Hematopoietic multipotent progenitor cell treated with erythropoietin and hydrocortisone succinate and interleukin-3 and kit ligand, for 4 days (in vitro differentiated cells): Measurements from ENCODE around the gene EFR3B.
A peak's percentile ranks its signal among the peaks of the same experiment; 100 is the strongest.
"Not testable (repeated sequence)": the region's sequence is repeated elsewhere in the genome, so short reads cannot be mapped to it uniquely, and the experiment has no call there.

Source experiments
- DNase-seq: peaks from one replicate; pipeline ENCODE4 v3.0.0-alpha.2; 2015

The EFR3B gene

GRCh38 chr2:25076749-25077148 is 34.9 kb downstream of the EFR3B start:
- no peak for DNase-seq

GRCh38 chr2:25077789-25078169 is 35.9 kb downstream of the EFR3B start:
- DNase-seq = no peak

- DNase-seq = no peak
These were observed 36.5 kb downstream of the EFR3B start for GRCh38 chr2:25078170-25079049.

- no peak for DNase-seq
These were observed 37.3 kb downstream of the EFR3B start for GRCh38 chr2:25079050-25079635.

- no peak for DNase-seq
These were observed 39.4 kb downstream of the EFR3B start for GRCh38 chr2:25081237-25081790.

GRCh38 chr2:25082002-25082622 is 40.2 kb downstream of the EFR3B start:
- no peak for DNase-seq

GRCh38 chr2:25085761-25086560 is 44.1 kb downstream of the EFR3B start:
- DNase-seq = no peak

- peak; percentile 26 for DNase-seq
These were observed 47.1 kb downstream of the EFR3B start for GRCh38 chr2:25088817-25089516.

GRCh38 chr2:25089605-25090315 is 47.9 kb downstream of the EFR3B start:
- DNase-seq = no peak

GRCh38 chr2:25090801-25091200 is 48.9 kb downstream of the EFR3B start:
- no peak for DNase-seq

GRCh38 chr2:25091265-25091664 is 49.4 kb downstream of the EFR3B start:
- no peak for DNase-seq

GRCh38 chr2:25098056-25098455 is 56.2 kb downstream of the EFR3B start:
- no peak for DNase-seq

- DNase-seq = no peak
These were observed 57.0 kb downstream of the EFR3B start for GRCh38 chr2:25098670-25099486.

GRCh38 chr2:25102352-25102751 is 60.5 kb downstream of the EFR3B start:
- DNase-seq = not testable (repeated sequence)

GRCh38 chr2:25103287-25103871 is 61.5 kb downstream of the EFR3B start:
- DNase-seq = no peak

GRCh38 chr2:25104736-25105135 is 62.9 kb downstream of the EFR3B start:
- no peak for DNase-seq

GRCh38 chr2:25105336-25106085 is 63.6 kb downstream of the EFR3B start:
- no peak for DNase-seq

GRCh38 chr2:25109822-25110221 is 67.9 kb downstream of the EFR3B start:
- DNase-seq = no peak

GRCh38 chr2:25112113-25112512 is 70.2 kb downstream of the EFR3B start:
- DNase-seq = no peak
